ENCODE results near the gene RAD52.
"Not testable (repeated sequence)": the region's sequence is repeated elsewhere in the genome, so short reads cannot be mapped to it uniquely, and the experiment has no call there.

The RAD52 gene

DNA sequence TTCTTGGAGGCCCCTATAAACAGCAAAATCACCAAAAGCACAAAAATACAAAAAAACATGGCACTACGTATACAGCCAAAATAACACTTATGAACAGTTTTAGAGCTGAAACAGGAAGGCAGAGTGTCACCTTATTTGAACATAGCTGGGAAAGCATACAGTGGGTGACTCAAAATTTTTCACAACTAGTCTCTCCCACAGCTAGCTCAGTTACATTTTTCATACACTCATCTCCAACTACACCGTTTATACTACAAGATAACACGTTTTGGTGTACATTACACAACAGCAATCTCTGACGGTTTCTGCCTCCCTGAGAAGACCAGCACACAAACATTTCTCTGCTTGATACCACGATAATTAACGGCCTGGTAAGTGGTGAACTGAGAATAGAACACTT is 2.9 kb downstream of the RAD52 start:
- H3K36me3 Mint-ChIP-seq, result peaks cover 8% of the 10 kb centered on the region
- no peak overlapping the region for H3K4me3 Mint-ChIP-seq
- no peak for ATAC-seq (ENCODE audit: low read depth)
- no peaks in the 10 kb centered on the region for H3K27me3 Mint-ChIP-seq
- H3K9me3 Mint-ChIP-seq, result no peaks in the 10 kb centered on the region
- peak overlapping the region; percentile 60 for H3K27ac Mint-ChIP-seq
- H3K4me1 Mint-ChIP-seq, result peaks cover 21% of the 10 kb centered on the region
- no peak for DNase-seq (ENCODE audit: low spot score in 2 of 2)

DNA sequence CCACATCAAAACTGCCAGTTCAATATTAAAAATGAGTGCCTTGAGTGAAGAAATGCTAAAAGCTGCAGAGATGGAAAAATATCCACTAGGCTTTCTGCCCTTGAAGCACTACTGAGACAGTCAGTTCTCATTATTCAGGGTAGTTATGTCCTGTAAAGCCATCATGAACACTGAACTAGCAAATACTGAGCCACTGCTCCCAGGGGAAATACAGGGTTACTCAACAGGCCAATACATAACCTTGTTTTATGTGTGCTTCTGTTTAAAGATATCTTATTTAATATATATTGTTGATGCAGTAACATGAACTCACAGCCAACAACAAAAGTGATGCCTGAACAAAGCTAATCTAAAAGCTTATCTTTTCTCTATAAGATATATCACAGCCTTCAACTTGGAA is 3.3 kb downstream of the RAD52 start:
- Mint-ChIP-seq H3K27ac (peak overlapping the region; percentile 60), H3K9me3 (no peaks in the 10 kb centered on the region), H3K27me3 (no peaks in the 10 kb centered on the region), H3K4me1 (peaks cover 21% of the 10 kb centered on the region), H3K36me3 (peaks cover 8% of the 10 kb centered on the region), H3K4me3 (no peak overlapping the region)
- DNase-seq (ENCODE audit: low spot score in 2 of 2) (no peak), ATAC-seq (ENCODE audit: low read depth) (no peak)

DNA sequence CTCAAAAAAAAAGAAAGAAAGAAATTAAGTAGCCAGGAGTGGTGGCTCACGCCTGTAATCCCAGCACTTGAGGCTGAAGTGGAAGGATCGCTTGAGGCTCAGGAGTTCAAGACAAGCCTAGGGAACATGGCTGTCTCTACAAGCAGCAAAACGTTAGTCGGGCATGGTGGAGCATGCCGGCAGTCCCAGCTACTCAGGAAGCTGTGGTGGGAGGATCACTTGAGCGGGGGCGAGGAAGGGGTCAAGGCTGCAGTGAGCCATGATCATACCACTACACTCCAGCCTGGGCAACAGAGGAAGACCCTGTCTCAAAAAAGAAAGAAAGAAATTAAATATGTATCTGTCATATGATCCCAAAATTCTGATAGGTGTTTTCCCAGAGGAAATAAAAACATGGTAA is 5.3 kb downstream of the RAD52 start:
- DNase-seq (ENCODE audit: low spot score in 2 of 2) (no peak), ATAC-seq (ENCODE audit: low read depth) (no peak)
- Mint-ChIP-seq H3K9me3 (no peaks in the 10 kb centered on the region), H3K27ac (peak overlapping the region; percentile 43), H3K4me1 (peaks cover 25% of the 10 kb centered on the region), H3K4me3 (no peak overlapping the region), H3K36me3 (peaks cover 23% of the 10 kb centered on the region), H3K27me3 (no peaks in the 10 kb centered on the region)

DNA sequence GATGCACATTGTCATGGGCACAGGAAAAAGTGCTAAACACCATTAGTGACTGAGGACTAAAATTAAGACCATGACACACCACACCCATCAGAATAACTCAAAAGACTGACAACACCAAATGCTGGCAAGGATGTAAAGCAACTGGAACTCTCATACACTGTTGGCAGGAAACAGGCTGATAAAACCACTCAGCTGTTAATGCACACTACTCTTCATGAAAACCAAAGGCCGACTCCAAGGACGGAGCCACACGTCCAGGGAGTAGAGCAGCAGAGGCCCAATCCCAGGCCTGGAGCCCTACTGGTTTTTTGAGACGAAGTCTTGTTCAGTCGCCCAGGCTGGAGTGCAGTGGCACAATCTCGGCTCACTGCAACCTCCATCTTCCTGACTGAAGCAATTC is 6.4 kb downstream of the RAD52 start:
- no peak for ATAC-seq (ENCODE audit: low read depth)
- Mint-ChIP-seq H3K4me3 (no peak overlapping the region), H3K36me3 (peaks cover 26% of the 10 kb centered on the region), H3K4me1 (peaks cover 19% of the 10 kb centered on the region), H3K27ac (no peak overlapping the region), H3K9me3 (no peaks in the 10 kb centered on the region), H3K27me3 (no peaks in the 10 kb centered on the region)
- no peak for DNase-seq (ENCODE audit: low spot score in 2 of 2)

DNA sequence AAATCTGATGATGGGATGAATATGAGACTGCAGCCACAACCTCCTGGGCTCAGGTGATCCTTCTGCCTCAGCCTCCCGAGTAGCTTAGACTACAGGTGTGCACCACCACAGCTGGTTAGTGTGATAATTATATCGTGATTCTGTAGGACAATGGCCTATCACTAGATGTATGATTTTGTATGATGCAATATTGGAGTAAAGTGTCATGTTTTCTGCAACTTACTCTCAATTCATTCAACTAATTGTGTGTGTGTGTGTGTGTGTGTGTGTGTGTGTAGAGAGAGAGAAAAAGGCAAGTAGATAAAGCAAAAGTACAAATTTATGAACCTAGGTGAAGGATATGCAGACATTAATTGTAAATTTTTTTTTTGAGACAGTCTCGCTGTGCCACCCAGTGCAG is 10.7 kb downstream of the RAD52 start:
- no peak for DNase-seq (ENCODE audit: low spot score in 2 of 2)
- Mint-ChIP-seq H3K4me3 (no peak overlapping the region), H3K36me3 (peaks cover 27% of the 10 kb centered on the region), H3K27ac (peak overlapping the region; percentile 11), H3K9me3 (no peaks in the 10 kb centered on the region), H3K27me3 (no peaks in the 10 kb centered on the region), H3K4me1 (peaks cover 14% of the 10 kb centered on the region)
- no peak for ATAC-seq (ENCODE audit: low read depth)

DNA sequence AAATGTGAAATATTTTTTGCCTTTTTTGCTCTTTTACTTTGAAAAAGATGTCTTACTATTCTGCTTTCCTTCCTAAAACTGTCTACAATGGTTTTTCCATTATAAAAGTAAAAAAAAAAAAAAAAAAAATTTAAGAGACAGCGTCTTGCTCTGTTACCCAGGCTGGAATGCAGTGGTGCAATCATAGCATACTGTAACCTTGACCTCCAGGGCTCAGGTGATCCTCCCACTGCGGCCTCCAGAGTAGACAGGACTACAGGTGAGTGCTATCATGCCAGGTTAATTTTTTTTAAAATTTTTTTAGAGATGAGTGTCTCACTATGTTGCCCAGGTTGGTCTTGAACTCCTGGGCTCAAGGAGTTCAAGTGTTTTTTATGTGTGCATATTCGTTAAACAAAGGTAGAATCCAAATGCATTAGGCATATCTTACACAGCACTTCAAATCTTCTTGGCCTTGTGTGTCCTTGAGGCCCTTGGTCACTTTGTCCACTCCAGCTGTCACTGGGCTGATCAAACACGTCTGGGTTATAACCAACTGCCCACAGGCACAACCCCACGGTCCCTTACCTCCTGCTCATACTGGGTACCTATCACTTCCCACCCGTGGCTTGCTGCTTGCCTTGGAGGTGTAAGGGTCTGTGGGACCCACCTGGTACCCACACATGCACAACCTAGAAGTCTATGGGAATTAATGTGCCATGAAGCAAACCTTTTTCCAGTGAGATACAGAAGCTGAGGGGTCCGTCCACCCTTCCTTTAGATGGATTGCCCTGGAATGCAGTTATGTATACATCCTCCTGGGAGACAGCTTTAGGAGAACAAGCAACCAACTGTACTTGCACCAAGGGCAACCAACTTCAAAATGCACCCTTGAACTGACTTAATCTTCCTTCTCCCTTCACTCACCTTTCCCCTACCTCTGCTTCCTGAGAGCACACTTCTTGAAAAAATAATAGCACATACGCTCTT is 12.8 kb downstream of the RAD52 start:
- H3K27ac Mint-ChIP-seq, result no peak overlapping the region
- no peak overlapping the region for H3K4me3 Mint-ChIP-seq
- no peak for DNase-seq (ENCODE audit: low spot score in 2 of 2)
- peaks cover 14% of the 10 kb centered on the region for H3K4me1 Mint-ChIP-seq
- peaks cover 27% of the 10 kb centered on the region for H3K36me3 Mint-ChIP-seq
- H3K9me3 Mint-ChIP-seq, result no peaks in the 10 kb centered on the region
- ATAC-seq (ENCODE audit: low read depth), result no peak
- no peaks in the 10 kb centered on the region for H3K27me3 Mint-ChIP-seq

DNA sequence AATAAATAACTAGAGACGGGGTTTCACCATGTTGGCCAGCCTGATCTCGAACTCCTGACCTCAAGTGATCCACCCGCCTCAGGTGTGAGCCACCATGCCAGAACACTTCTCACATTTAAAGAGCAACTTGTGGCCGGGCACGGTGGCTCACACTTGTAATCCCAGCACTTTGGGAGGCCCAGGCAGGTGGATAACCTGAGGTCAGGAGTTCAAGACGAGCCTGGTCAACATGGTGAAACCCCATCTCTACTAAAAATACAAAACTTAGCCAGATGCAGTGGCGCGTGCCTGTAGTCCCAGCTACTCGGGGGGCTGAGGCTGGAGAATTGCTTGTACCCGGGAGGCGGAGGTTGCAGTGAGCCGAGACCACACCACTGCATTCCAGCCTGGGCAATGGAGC is 13.6 kb downstream of the RAD52 start:
- not testable (repeated sequence) for ATAC-seq (ENCODE audit: low read depth); DNase-seq (ENCODE audit: low spot score in 2 of 2); H3K27me3 Mint-ChIP-seq; H3K4me3 Mint-ChIP-seq; H3K9me3 Mint-ChIP-seq; H3K27ac Mint-ChIP-seq
- peaks cover 14% of the 10 kb centered on the region for H3K4me1 Mint-ChIP-seq
- peaks cover 28% of the 10 kb centered on the region for H3K36me3 Mint-ChIP-seq

DNA sequence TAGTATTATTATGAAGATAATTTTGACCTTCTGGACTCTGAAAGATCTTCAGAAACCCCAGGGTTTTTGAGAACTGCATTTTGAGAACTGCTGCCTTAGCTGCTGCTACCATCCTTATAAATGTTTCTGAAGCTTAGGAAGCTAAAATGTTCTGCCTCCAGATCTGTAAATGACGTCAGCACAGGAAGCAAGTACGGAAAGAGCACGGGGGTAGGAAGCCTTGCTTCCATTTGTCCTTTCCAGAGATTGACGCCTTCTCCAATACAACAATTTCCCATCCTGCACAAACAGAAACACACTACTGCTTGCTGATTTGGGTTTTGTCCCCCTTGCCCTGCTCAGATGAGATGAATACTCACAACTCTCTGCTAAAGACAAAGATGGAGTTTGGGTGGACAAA is 17.9 kb downstream of the RAD52 start:
- H3K27me3 Mint-ChIP-seq, result no peaks in the 10 kb centered on the region
- H3K4me3 Mint-ChIP-seq, result no peak overlapping the region
- H3K36me3 Mint-ChIP-seq, result peaks cover 20% of the 10 kb centered on the region
- DNase-seq (ENCODE audit: low spot score in 2 of 2), result no peak
- H3K4me1 Mint-ChIP-seq, result no peaks in the 10 kb centered on the region
- H3K9me3 Mint-ChIP-seq, result no peaks in the 10 kb centered on the region
- H3K27ac Mint-ChIP-seq, result peak overlapping the region; percentile 28
- no peak for ATAC-seq (ENCODE audit: low read depth)

DNA sequence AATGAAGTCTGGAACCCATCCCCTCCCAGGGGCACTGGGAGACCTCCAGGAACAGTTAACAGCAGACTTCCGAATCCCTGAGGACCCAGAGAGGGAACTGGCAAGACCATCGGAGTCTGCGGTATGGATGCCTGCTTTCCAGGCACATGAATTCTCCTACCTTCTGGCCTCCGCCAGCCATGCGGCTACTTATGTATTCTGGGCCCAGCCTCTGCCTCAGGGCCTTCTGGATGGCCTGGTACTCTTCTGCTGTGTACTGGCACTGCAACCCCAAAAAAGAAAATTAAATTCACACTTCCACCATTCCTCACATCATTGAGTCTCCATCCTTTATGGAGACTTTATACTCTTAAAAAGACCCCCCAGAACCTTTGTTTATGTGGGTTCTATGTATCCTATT is 18.4 kb downstream of the RAD52 start:
- DNase-seq (ENCODE audit: low spot score in 2 of 2) (no peak), ATAC-seq (ENCODE audit: low read depth) (no peak)
- H3K9me3 Mint-ChIP-seq, result no peaks in the 10 kb centered on the region
- peaks cover 22% of the 10 kb centered on the region for H3K36me3 Mint-ChIP-seq
- H3K4me1 Mint-ChIP-seq, result no peaks in the 10 kb centered on the region
- peak overlapping the region; percentile 28 for H3K27ac Mint-ChIP-seq
- no peaks in the 10 kb centered on the region for H3K27me3 Mint-ChIP-seq
- no peak overlapping the region for H3K4me3 Mint-ChIP-seq

DNA sequence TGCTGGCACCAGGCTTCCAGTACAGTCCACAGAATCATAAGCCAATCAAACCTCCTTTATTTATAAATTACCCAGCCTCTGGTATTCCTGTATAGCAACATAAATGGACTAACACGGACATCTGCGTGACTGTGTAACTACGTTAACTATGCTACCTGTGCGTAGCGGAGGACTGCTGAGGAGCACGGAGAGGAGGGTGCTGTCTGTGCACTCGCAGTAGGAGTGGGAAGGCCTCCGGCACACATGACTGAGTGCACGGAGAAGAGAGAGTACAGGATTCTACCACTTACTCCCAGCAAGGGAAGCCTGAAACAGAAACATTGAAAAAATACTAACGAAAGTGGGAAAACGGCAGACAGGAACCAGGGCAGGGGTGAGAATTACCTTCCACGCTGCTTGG is 22.9 kb downstream of the RAD52 start:
- no peak for ATAC-seq (ENCODE audit: low read depth)
- no peak overlapping the region for H3K4me3 Mint-ChIP-seq
- H3K27ac Mint-ChIP-seq, result no peak overlapping the region
- H3K9me3 Mint-ChIP-seq, result no peaks in the 10 kb centered on the region
- no peak for DNase-seq (ENCODE audit: low spot score in 2 of 2)
- no peaks in the 10 kb centered on the region for H3K27me3 Mint-ChIP-seq
- H3K4me1 Mint-ChIP-seq, result no peaks in the 10 kb centered on the region
- peaks cover 28% of the 10 kb centered on the region for H3K36me3 Mint-ChIP-seq

DNA sequence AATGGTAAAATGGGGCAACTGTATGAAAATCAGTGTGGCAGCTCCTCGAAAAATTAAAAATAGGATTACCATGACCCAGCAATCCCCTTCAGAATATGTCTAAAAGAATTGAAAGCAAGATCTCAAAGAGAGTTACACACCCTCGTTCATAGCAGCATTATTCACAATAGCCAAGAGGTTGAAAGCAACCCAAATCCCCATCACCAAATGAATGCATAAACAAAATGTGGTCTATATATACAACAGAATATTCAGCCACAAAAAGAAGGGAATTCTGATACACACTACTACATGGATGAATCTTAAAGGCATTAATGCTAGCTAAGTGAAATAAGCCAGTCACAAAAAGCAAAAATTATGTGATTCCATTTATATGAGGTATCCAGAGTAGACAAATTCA is 27.2 kb downstream of the RAD52 start:
- Mint-ChIP-seq H3K27me3 (no peaks in the 10 kb centered on the region), H3K4me3 (no peak overlapping the region), H3K36me3 (peaks cover 31% of the 10 kb centered on the region), H3K9me3 (no peaks in the 10 kb centered on the region), H3K27ac (no peak overlapping the region), H3K4me1 (no peaks in the 10 kb centered on the region)
- no peak for DNase-seq (ENCODE audit: low spot score in 2 of 2)
- no peak for ATAC-seq (ENCODE audit: low read depth)

DNA sequence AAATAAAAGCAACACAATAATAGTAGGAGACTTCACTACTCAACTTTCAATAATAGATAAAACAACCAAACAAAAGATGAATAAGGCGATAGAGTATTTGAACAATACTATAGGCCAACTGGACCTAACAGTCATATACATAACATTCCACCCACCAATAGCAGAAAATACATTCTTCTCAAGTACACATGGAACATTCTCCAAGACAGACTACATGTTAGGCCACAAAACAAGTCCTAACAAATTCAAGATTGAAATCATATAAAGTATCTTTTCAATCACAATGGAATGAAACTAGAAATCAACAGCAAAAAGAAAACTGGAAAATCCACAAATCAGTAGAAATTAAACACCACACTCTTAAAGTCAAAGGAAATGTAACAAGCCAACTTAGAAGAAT is 28.8 kb downstream of the RAD52 start:
- no peaks in the 10 kb centered on the region for H3K27me3 Mint-ChIP-seq
- peaks cover 29% of the 10 kb centered on the region for H3K36me3 Mint-ChIP-seq
- ATAC-seq (ENCODE audit: low read depth), result no peak
- no peaks in the 10 kb centered on the region for H3K9me3 Mint-ChIP-seq
- no peak overlapping the region for H3K4me3 Mint-ChIP-seq
- H3K4me1 Mint-ChIP-seq, result peaks cover 2% of the 10 kb centered on the region
- DNase-seq (ENCODE audit: low spot score in 2 of 2), result no peak
- peak overlapping the region; percentile 12 for H3K27ac Mint-ChIP-seq

DNA sequence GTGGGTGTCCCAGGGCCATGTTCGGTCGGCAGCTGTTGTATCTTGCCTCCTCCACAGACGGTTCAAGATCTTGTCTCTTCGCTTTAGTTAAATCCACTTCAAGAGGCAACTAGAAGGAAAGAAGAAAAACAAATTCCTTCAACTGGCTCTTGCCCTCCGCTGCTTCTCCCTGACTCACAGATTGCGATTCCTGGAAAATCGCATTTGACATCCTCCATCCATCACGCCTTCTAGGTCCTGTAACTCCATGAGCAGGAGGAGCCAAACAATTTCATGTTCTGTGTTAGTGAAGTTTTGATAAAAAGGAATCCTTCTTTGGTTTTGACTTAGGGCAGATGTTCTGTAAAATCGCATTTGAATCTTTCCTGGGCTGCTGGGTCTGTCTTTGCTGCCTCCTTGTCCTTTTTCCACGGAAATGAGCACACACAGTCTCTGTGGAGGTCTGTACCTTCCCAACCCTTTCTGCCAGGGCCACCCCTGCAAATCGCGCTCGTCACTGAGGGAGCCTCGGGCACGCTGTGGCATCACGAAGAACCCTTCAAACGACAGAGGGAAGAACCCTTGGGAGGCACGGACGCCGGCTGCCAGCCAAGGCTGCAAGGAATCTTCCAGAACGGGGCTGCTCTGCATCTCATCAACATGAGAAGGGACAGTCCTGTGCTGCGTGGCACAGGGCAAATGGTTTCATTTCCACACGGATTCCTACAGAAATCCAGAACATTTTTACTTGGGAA is 32.6 kb downstream of the RAD52 start:
- no peaks in the 10 kb centered on the region for H3K27me3 Mint-ChIP-seq
- peak overlapping the region; percentile 6 for H3K4me3 Mint-ChIP-seq
- no peak overlapping the region for H3K27ac Mint-ChIP-seq
- no peak for DNase-seq (ENCODE audit: low spot score in 2 of 2)
- peaks cover 6% of the 10 kb centered on the region for H3K4me1 Mint-ChIP-seq
- no peak for ATAC-seq (ENCODE audit: low read depth)
- H3K9me3 Mint-ChIP-seq, result no peaks in the 10 kb centered on the region
- H3K36me3 Mint-ChIP-seq, result peaks cover 27% of the 10 kb centered on the region

DNA sequence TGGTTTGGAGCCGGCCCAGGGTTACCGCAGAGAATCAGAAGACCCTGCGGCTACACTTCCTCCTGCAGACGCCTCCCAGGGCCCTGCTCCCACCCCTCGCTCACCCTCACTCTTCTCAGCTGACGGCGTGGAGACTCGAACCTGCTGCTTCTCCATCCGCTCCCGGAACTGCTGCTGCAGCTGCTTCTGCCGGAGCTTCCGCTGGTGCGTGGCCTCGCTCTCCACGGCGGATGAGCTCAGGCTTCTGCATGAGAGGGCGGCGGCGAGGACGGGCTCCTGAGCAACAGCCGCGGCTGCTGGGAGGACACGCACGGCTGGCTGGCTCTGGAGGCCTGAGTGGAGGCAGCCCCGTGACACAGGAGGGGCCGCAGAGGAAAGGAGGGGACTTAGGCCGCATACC is 33.3 kb downstream of the RAD52 start:
- H3K4me3 Mint-ChIP-seq, result peak overlapping the region; percentile 69
- peaks cover 6% of the 10 kb centered on the region for H3K4me1 Mint-ChIP-seq
- H3K9me3 Mint-ChIP-seq, result no peaks in the 10 kb centered on the region
- peak in 1 of 2 donors; percentile 20 for DNase-seq (ENCODE audit: low spot score in 2 of 2)
- no peak overlapping the region for H3K27ac Mint-ChIP-seq
- H3K27me3 Mint-ChIP-seq, result no peaks in the 10 kb centered on the region
- ATAC-seq (ENCODE audit: low read depth), result peak; percentile 59
- peaks cover 27% of the 10 kb centered on the region for H3K36me3 Mint-ChIP-seq

Measured in memory B cell (primary cell).